Activated naive CD8-positive, alpha-beta T cell treated with anti-CD3 and anti-CD28 coated beads for 36 hours (primary cell): ENCODE data around the gene FTO. TPM values are rescaled to one million over a fixed set of nuclear protein-coding genes. Genes with fewer than 3 reads are reported as not detected.

Experiments used
- DNase-seq: peaks from one replicate; pipeline ENCODE4 v3.0.0; 2021
- H3K27ac Mint-ChIP-seq: one replicate; pipeline ENCODE4 v1.8.0; 2022; ENCODE audit warnings: mild to moderate bottlenecking, moderate library complexity, mixed read lengths
- H3K27me3 Mint-ChIP-seq: one replicate; pipeline ENCODE4 v1.8.0; 2022; ENCODE audit warnings: mild to moderate bottlenecking, mixed read lengths
- H3K36me3 Mint-ChIP-seq: one replicate; pipeline ENCODE4 v1.8.0; 2021; ENCODE audit warnings: mild to moderate bottlenecking, mixed read lengths
- H3K4me1 Mint-ChIP-seq: one replicate; pipeline ENCODE4 v1.8.0; 2021; ENCODE audit warnings: mixed read lengths
- H3K4me3 Mint-ChIP-seq: one replicate; pipeline ENCODE4 v1.8.0; 2022; ENCODE audit warnings: mild to moderate bottlenecking, moderate library complexity, mixed read lengths
- H3K9me3 Mint-ChIP-seq: one replicate; pipeline ENCODE4 v1.8.0; 2022; ENCODE audit warnings: mixed read lengths
- total RNA-seq, 2 experiments: library from RNA; stranded (reverse); gene quantifications; one replicate each; pipeline ENCODE4 v1.2.3, GENCODE V29; 2021

FTO gene
- total RNA-seq, 2 experiments from 2014 or later: 51.1 to 52.7 TPM

DNA sequence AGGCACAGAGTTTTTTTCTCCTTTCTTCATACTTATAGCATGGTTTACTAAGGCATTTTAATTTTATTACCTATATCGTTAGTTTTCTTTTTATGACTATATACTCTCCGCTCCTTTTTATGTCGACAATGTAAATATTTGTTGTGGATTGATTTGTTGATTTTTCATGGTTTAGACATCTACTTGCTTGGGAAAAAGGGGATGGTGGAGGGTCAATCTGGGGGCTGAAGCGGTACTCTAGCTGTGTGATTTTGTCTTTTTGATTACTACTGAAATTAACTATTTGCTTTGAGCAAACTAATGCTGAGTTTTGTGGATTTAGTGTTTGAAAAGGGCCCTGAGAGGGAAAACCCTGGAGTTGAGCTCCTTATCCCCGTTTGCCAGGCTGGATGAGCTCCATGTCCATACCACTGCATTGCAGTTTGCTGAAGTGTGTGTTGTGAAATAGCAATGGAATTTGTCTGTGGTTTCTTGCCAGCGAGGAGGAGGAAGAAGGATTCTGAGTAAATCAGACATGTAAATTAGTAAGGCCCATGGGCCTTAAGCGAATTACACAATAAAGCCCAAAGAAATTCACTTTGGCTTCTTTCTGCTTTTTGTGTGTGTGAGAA, 72.0 kb downstream of the FTO start:
- H3K4me1 Mint-ChIP-seq: peaks cover 18% of the 10 kb centered on the region
- no peak overlapping the region for H3K27ac Mint-ChIP-seq
- no peaks in the 10 kb centered on the region for H3K36me3 Mint-ChIP-seq
- H3K4me3 Mint-ChIP-seq: no peak overlapping the region
- DNase-seq: no peak
- H3K9me3 Mint-ChIP-seq: no peaks in the 10 kb centered on the region
- H3K27me3 Mint-ChIP-seq: no peaks in the 10 kb centered on the region

DNA sequence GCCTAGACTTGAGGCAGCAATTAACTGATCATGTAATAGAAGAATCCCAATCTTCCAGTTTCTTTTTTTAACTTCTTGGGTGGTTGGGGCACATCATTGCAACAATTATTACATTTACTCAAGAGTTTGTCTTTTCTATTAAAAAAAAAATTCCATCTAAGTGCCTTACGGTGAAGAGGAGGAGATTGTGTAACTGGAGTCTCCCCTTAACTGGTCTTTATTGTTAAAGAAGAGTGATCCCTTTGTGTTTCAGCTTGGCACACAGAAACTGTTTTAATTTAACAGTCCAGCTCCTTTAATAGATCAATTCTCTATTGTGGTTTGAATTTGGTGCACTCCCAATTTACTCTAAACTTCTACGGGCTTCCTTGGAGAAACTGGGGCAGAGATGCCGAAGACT, 75.2 kb downstream of the FTO start:
- Mint-ChIP-seq H3K27ac (no peak overlapping the region), H3K36me3 (no peaks in the 10 kb centered on the region), H3K27me3 (no peaks in the 10 kb centered on the region), H3K9me3 (no peaks in the 10 kb centered on the region), H3K4me3 (no peak overlapping the region), H3K4me1 (peaks cover 24% of the 10 kb centered on the region)
- no peak for DNase-seq

DNA sequence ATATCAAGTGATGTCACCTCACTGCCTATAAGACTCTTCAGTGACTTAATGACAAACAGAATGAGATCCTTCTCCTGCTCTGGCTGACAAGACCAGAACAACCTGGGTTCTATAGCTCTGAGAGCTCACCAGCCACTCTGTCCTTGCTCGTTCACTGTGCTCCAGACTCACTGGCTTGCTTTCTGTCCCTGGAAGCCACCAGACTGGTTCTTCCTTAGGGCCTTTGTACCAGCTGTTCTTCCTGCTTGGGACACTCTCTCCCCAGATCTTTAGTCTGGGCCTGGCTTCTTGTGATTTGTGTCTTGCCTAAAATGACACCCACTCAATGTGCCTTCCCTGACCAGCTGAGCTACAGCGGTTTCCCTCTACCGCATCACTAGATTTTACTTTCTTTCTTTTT, 76.1 kb downstream of the FTO start:
- Mint-ChIP-seq H3K9me3 (no peaks in the 10 kb centered on the region), H3K4me1 (peaks cover 27% of the 10 kb centered on the region), H3K27me3 (no peaks in the 10 kb centered on the region)

GRCh38 chr16:53781023-53781605, 77.2 kb downstream of the FTO start:
- peaks cover 23% of the 10 kb centered on the region for H3K4me1 Mint-ChIP-seq
- H3K9me3 Mint-ChIP-seq: no peaks in the 10 kb centered on the region
- no peaks in the 10 kb centered on the region for H3K27me3 Mint-ChIP-seq
- no peak for DNase-seq
- H3K36me3 Mint-ChIP-seq: no peaks in the 10 kb centered on the region
- H3K4me3 Mint-ChIP-seq: no peak overlapping the region
- H3K27ac Mint-ChIP-seq: no peak overlapping the region

More for the DNA sequence above, 76.1 kb downstream of the FTO start:
- Mint-ChIP-seq H3K4me3 (no peak overlapping the region), H3K36me3 (no peaks in the 10 kb centered on the region), H3K27ac (no peak overlapping the region)
- DNase-seq: no peak

DNA sequence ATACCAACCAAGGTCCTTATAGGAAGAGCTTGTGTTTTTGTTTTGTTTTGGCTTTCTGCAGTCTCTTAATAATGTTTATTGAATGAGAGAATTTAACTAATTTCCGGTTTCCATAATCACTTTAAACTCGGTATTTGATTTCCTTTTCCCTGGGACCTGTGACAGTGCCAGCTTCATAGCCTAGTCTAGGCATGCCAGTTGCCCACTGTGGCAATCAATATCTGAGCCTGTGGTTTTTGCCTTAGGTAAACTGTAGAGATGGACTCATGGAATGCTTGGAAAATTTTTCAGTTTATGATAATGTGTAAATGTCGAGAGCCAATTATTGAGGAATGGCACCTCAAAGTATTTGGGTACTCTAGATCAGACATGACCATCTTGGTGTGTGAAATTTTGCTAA, 78.2 kb downstream of the FTO start:
- Mint-ChIP-seq H3K36me3 (no peaks in the 10 kb centered on the region), H3K27ac (no peak overlapping the region), H3K4me1 (peaks cover 21% of the 10 kb centered on the region), H3K9me3 (no peaks in the 10 kb centered on the region), H3K27me3 (no peaks in the 10 kb centered on the region), H3K4me3 (no peak overlapping the region)
- no peak for DNase-seq

DNA sequence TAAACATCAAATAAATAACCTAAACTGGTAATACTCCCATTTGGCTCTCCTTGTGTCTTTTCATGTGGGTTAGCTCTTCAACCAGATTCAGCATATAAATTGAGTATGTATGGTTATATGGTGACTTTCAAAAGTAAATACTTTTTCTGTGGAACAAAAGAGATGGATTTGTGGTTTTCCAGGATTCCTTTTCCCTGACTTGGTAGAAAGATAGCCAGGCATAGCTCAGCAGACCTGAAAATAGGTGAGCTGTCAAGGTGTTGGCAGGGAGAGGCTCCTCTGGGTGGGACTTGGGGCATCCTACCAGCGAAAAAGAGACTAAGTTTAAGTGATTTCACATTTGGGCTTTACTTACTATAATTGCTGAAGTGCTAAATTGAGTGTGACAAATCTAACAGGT, 80.3 kb downstream of the FTO start:
- Mint-ChIP-seq H3K27me3 (no peaks in the 10 kb centered on the region), H3K27ac (no peak overlapping the region), H3K4me1 (peaks cover 20% of the 10 kb centered on the region), H3K4me3 (no peak overlapping the region), H3K36me3 (no peaks in the 10 kb centered on the region), H3K9me3 (no peaks in the 10 kb centered on the region)
- no peak for DNase-seq

DNA sequence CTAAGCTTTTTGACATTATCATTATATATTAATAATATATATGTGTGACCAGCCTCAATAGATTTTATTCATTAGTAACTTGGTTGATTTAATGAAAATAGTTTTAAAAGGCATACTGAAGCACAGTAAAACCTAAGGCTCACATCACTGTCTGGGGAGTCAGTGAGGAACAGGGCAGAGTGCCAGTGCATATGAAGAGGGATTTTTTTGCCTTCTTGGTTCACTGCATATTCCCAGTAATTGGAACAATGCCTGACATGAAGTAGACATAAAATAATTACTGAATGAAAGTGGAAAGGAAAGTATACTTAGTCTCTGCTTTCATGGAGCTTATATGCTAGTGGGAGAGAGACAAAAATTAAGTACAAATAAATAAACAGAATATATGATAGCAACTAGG, 81.1 kb downstream of the FTO start:
- no peak overlapping the region for H3K27ac Mint-ChIP-seq
- peaks cover 19% of the 10 kb centered on the region for H3K4me1 Mint-ChIP-seq
- H3K4me3 Mint-ChIP-seq: no peak overlapping the region
- DNase-seq: no peak
- H3K36me3 Mint-ChIP-seq: no peaks in the 10 kb centered on the region
- no peaks in the 10 kb centered on the region for H3K27me3 Mint-ChIP-seq
- no peaks in the 10 kb centered on the region for H3K9me3 Mint-ChIP-seq

GRCh38 chr16:53785916-53786315, 82.0 kb downstream of the FTO start:
- Mint-ChIP-seq H3K27ac (no peak overlapping the region), H3K36me3 (no peaks in the 10 kb centered on the region), H3K4me1 (peaks cover 15% of the 10 kb centered on the region), H3K4me3 (no peak overlapping the region), H3K9me3 (no peaks in the 10 kb centered on the region), H3K27me3 (no peaks in the 10 kb centered on the region)
- DNase-seq: no peak

- Mint-ChIP-seq H3K4me1 (peaks cover 6% of the 10 kb centered on the region), H3K9me3 (no peaks in the 10 kb centered on the region), H3K4me3 (no peak overlapping the region), H3K27me3 (no peaks in the 10 kb centered on the region), H3K36me3 (no peaks in the 10 kb centered on the region), H3K27ac (no peak overlapping the region)
- DNase-seq: no peak
Measured at GRCh38 chr16:53787423-53787822, 83.5 kb downstream of the FTO start.

GRCh38 chr16:53789137-53789536, 85.2 kb downstream of the FTO start:
- DNase-seq: no peak
- H3K27ac Mint-ChIP-seq: no peak overlapping the region
- H3K9me3 Mint-ChIP-seq: no peaks in the 10 kb centered on the region
- H3K4me1 Mint-ChIP-seq: peaks cover 6% of the 10 kb centered on the region
- H3K36me3 Mint-ChIP-seq: no peaks in the 10 kb centered on the region
- no peak overlapping the region for H3K4me3 Mint-ChIP-seq
- no peaks in the 10 kb centered on the region for H3K27me3 Mint-ChIP-seq

- H3K4me1 Mint-ChIP-seq: peaks cover 15% of the 10 kb centered on the region
- no peak overlapping the region for H3K4me3 Mint-ChIP-seq
Measured at GRCh38 chr16:53792161-53792951, 88.4 kb downstream of the FTO start.

GRCh38 chr16:53803451-53803850, 99.5 kb downstream of the FTO start:
- peaks cover 12% of the 10 kb centered on the region for H3K9me3 Mint-ChIP-seq
- no peak overlapping the region for H3K27ac Mint-ChIP-seq
- DNase-seq: no peak
- no peaks in the 10 kb centered on the region for H3K27me3 Mint-ChIP-seq
- H3K4me3 Mint-ChIP-seq: no peak overlapping the region
- H3K36me3 Mint-ChIP-seq: peaks cover 14% of the 10 kb centered on the region
- peaks cover 22% of the 10 kb centered on the region for H3K4me1 Mint-ChIP-seq

More at GRCh38 chr16:53792161-53792951, 88.4 kb downstream of the FTO start:
- H3K9me3 Mint-ChIP-seq: no peaks in the 10 kb centered on the region
- no peaks in the 10 kb centered on the region for H3K27me3 Mint-ChIP-seq
- peaks cover 1% of the 10 kb centered on the region for H3K36me3 Mint-ChIP-seq
- no peak overlapping the region for H3K27ac Mint-ChIP-seq
- DNase-seq: no peak

GRCh38 chr16:53803998-53804397, 100.0 kb downstream of the FTO start:
- peaks cover 22% of the 10 kb centered on the region for H3K4me1 Mint-ChIP-seq
- H3K27me3 Mint-ChIP-seq: no peaks in the 10 kb centered on the region
- DNase-seq: no peak
- no peak overlapping the region for H3K27ac Mint-ChIP-seq
- H3K36me3 Mint-ChIP-seq: peaks cover 12% of the 10 kb centered on the region
- H3K9me3 Mint-ChIP-seq: peaks cover 12% of the 10 kb centered on the region
- H3K4me3 Mint-ChIP-seq: no peak overlapping the region

GRCh38 chr16:53804467-53804866, 100.5 kb downstream of the FTO start:
- Mint-ChIP-seq H3K9me3 (peaks cover 11% of the 10 kb centered on the region), H3K27ac (no peak overlapping the region), H3K4me1 (peaks cover 22% of the 10 kb centered on the region), H3K27me3 (no peaks in the 10 kb centered on the region), H3K4me3 (no peak overlapping the region), H3K36me3 (peaks cover 12% of the 10 kb centered on the region)
- DNase-seq: no peak

- Mint-ChIP-seq H3K27ac (no peak overlapping the region), H3K36me3 (peaks cover 9% of the 10 kb centered on the region), H3K9me3 (peaks cover 8% of the 10 kb centered on the region), H3K4me3 (no peak overlapping the region), H3K4me1 (peaks cover 22% of the 10 kb centered on the region), H3K27me3 (no peaks in the 10 kb centered on the region)
- DNase-seq: no peak
Measured at GRCh38 chr16:53805113-53805512, 101.2 kb downstream of the FTO start.

GRCh38 chr16:53805752-53806151, 101.8 kb downstream of the FTO start:
- no peak for DNase-seq
- Mint-ChIP-seq H3K27ac (no peak overlapping the region), H3K36me3 (peaks cover 13% of the 10 kb centered on the region), H3K4me3 (no peak overlapping the region), H3K9me3 (peaks cover 5% of the 10 kb centered on the region), H3K27me3 (no peaks in the 10 kb centered on the region), H3K4me1 (peaks cover 22% of the 10 kb centered on the region)
